Right atrium auricular region (tissue), 2 donors: ENCODE results near the gene OR10V1. TPM values are rescaled to one million over a fixed set of nuclear protein-coding genes. Genes with fewer than 3 reads are reported as not detected.
"Not testable (repeated sequence)": the region's sequence is repeated elsewhere in the genome, so short reads cannot be mapped to it uniquely, and the experiment has no call there.

Experiments
- DNase-seq: peaks from one replicate; pipeline ENCODE4 v3.0.0-alpha.2; 2019; ENCODE audit warnings: low spot score
- H3K27ac ChIP-seq, 2 donors: fragments of 200-600 bp; sonication (generic); 1 replicate in 1 of 2; 2 replicates in 1 of 2; pipeline ENCODE4 v1.5.1; 2016 to 2019
- H3K27me3 ChIP-seq, 2 donors: fragments of 200-600 bp; sonication (generic); one replicate each; pipeline versions ENCODE4 v1.5.1 to v1.6.0; 2017 to 2019
- H3K36me3 ChIP-seq: fragments of 200-600 bp; sonication (generic); one replicate; pipeline ENCODE4 v1.5.1; 2016
- H3K4me1 ChIP-seq, 2 donors: fragments of 200-600 bp; sonication (generic); one replicate each; pipeline versions ENCODE4 v1.5.1 to v1.6.0; 2017 to 2019
- H3K4me3 ChIP-seq, 2 donors: fragments of 200-600 bp; sonication (generic); 1 replicate in 1 of 2; 2 replicates in 1 of 2; pipeline ENCODE4 v1.5.1; 2017 to 2019; ENCODE audit warnings: mild to moderate bottlenecking in 1 of 2, moderate library complexity in 1 of 2
- H3K9me3 ChIP-seq, 2 donors: fragments of 200-600 bp; sonication (generic); one replicate each; pipeline ENCODE4 v1.5.1; 2019
- CTCF ChIP-seq, 2 donors: fragments of 200-600 bp; sonication (generic); IDR thresholded peaks; one replicate each; pipeline ENCODE4 v1.5.1; 2019; ENCODE audit warnings: antibody characterized with exemption in 2 of 2
- total RNA-seq, 2 donors: library from RNA; depleted of rRNA; stranded (reverse); fragments of >200 nt; gene quantifications; one replicate each; pipeline ENCODE4 v1.1.0, GENCODE V29; 2016

The OR10V1 gene
- total RNA-seq, 2 donors from 2014 or later: not detected

- no peak for DNase-seq
- no peaks in the 10 kb centered on the region for H3K36me3 ChIP-seq
- H3K4me3 ChIP-seq: no peak overlapping the region
- H3K27ac ChIP-seq: no peak overlapping the region
- H3K4me1 ChIP-seq: no peaks in the 10 kb centered on the region
- no peaks in the 10 kb centered on the region for H3K27me3 ChIP-seq
- no peaks in the 10 kb centered on the region for H3K9me3 ChIP-seq
- no peak for TF ChIP-seq CTCF (IDR thresholded peaks at IDR 0.05)
These were observed 5.1 kb downstream of the OR10V1 start for GRCh38 chr11:59708537-59708936.

- Histone ChIP-seq H3K9me3 (no peaks in the 10 kb centered on the region), H3K4me1 (no peaks in the 10 kb centered on the region), H3K27me3 (no peaks in the 10 kb centered on the region), H3K27ac (no peak overlapping the region), H3K4me3 (no peak overlapping the region), H3K36me3 (no peaks in the 10 kb centered on the region)
- no peak for TF ChIP-seq CTCF (IDR thresholded peaks at IDR 0.05)
- no peak for DNase-seq
These were observed 6.3 kb downstream of the OR10V1 start for GRCh38 chr11:59707371-59707770.

GRCh38 chr11:59706518-59707285 is 6.9 kb downstream of the OR10V1 start:
- H3K4me1 ChIP-seq: no peaks in the 10 kb centered on the region
- no peak overlapping the region for H3K27ac ChIP-seq
- TF ChIP-seq CTCF (IDR thresholded peaks at IDR 0.05): no peak
- DNase-seq: no peak
- no peak overlapping the region for H3K4me3 ChIP-seq
- H3K27me3 ChIP-seq: no peaks in the 10 kb centered on the region
- H3K36me3 ChIP-seq: no peaks in the 10 kb centered on the region
- no peaks in the 10 kb centered on the region for H3K9me3 ChIP-seq

- H3K27me3 ChIP-seq: no peaks in the 10 kb centered on the region
- no peak for DNase-seq
- TF ChIP-seq CTCF (IDR thresholded peaks at IDR 0.05): no peak
These were observed 8.4 kb downstream of the OR10V1 start for GRCh38 chr11:59705294-59705693.

GRCh38 chr11:59703515-59703914 is 10.1 kb downstream of the OR10V1 start:
- H3K4me1 ChIP-seq, DNase-seq, H3K4me3 ChIP-seq, H3K27me3 ChIP-seq, H3K9me3 ChIP-seq, H3K27ac ChIP-seq, H3K36me3 ChIP-seq: not testable (repeated sequence)

More at GRCh38 chr11:59705294-59705693, 8.4 kb downstream of the OR10V1 start:
- Histone ChIP-seq H3K9me3 (no peaks in the 10 kb centered on the region), H3K27ac (no peak overlapping the region), H3K4me3 (no peak overlapping the region), H3K36me3 (no peaks in the 10 kb centered on the region), H3K4me1 (no peaks in the 10 kb centered on the region)

- H3K4me3 ChIP-seq, H3K27ac ChIP-seq, DNase-seq, H3K4me1 ChIP-seq, H3K36me3 ChIP-seq, H3K27me3 ChIP-seq, H3K9me3 ChIP-seq: not testable (repeated sequence)
These were observed 13.5 kb downstream of the OR10V1 start for GRCh38 chr11:59700157-59700556.

GRCh38 chr11:59698506-59698905 is 15.1 kb downstream of the OR10V1 start:
- Histone ChIP-seq H3K9me3 (peaks cover 0 to 2% of the 10 kb centered on the region in 2 donors), H3K27ac (no peak overlapping the region), H3K4me1 (no peaks in the 10 kb centered on the region), H3K27me3 (no peaks in the 10 kb centered on the region), H3K4me3 (no peak overlapping the region), H3K36me3 (no peaks in the 10 kb centered on the region)
- TF ChIP-seq CTCF (IDR thresholded peaks at IDR 0.05): no peak
- DNase-seq: no peak
